Smooth muscle cell (in vitro differentiated cells): Measurements from ENCODE around the gene MYH16. TPM values are rescaled to one million over a fixed set of nuclear protein-coding genes. Genes with fewer than 3 reads are reported as not detected.

Experiments
- DNase-seq: peaks from one replicate; lab custom pipeline; 2025; ENCODE audit not compliant: unreplicated experiment; lab: John Stamatoyannopoulos, UW
- H2AFZ ChIP-seq: fragments of 200-600 bp; sonication (generic); 2 replicates; pipeline ENCODE4 v1.6.0; 2016; ENCODE audit warnings: antibody characterized with exemption, low read depth, mild to moderate bottlenecking
- H3F3A ChIP-seq: fragments of 200-600 bp; sonication (generic); 2 replicates; pipeline ENCODE4 v1.6.0; 2017; ENCODE audit warnings: antibody characterized with exemption, low read depth
- H3K27ac ChIP-seq: fragments of 200-600 bp; sonication (generic); 2 replicates; pipeline ENCODE4 v1.5.1; 2016; ENCODE audit warnings: low read depth, mild to moderate bottlenecking
- H3K27me3 ChIP-seq: fragments of 200-600 bp; sonication (generic); 2 replicates; pipeline ENCODE4 v1.6.1; 2016; ENCODE audit warnings: low read depth, mild to moderate bottlenecking
- H3K36me3 ChIP-seq: fragments of 200-600 bp; sonication (generic); 2 replicates; pipeline ENCODE4 v1.5.1; 2016; ENCODE audit warnings: low read depth
- H3K4me1 ChIP-seq: fragments of 200-600 bp; sonication (generic); 2 replicates; pipeline ENCODE4 v1.5.1; 2016; ENCODE audit warnings: low read depth
- H3K4me2 ChIP-seq: fragments of 200-600 bp; sonication (generic); 2 replicates; pipeline ENCODE4 v1.6.0; 2016; ENCODE audit warnings: mild to moderate bottlenecking
- H3K4me3 ChIP-seq: fragments of 200-600 bp; sonication (generic); 2 replicates; pipeline ENCODE4 v1.5.1; 2016; ENCODE audit warnings: mild to moderate bottlenecking
- H3K79me2 ChIP-seq: fragments of 200-600 bp; sonication (generic); 2 replicates; pipeline ENCODE4 v1.6.0; 2016; ENCODE audit warnings: low read depth, mild to moderate bottlenecking
- H3K9ac ChIP-seq: fragments of 200-600 bp; sonication (generic); 2 replicates; pipeline ENCODE4 v1.6.0; 2016; ENCODE audit warnings: low read depth
- H3K9me3 ChIP-seq: fragments of 200-600 bp; sonication (generic); replicated peaks from 2 replicates; pipeline ENCODE4 v1.5.1; 2016; ENCODE audit warnings: low read depth
- H4K20me1 ChIP-seq: fragments of 200-600 bp; sonication (generic); 2 replicates; pipeline ENCODE4 v1.6.0; 2016; ENCODE audit warnings: low read depth
- WGBS: methylation state at CpG from one replicate; pipeline ENCODE4 v1.1.7; 2016; ENCODE audit warnings: low lambda C conversion rate; 5-methylcytosine and 5-hydroxymethylcytosine counted together
- polyA plus RNA-seq: library from polyadenylated mRNA; unstranded; fragments of >200 nt; fragmentation: Nextera tagmentation; extraction: Ambion mirVana; gene quantifications from 2 replicates; pipeline ENCODE4 v1.2.1, GENCODE V29; 2016
- total RNA-seq: library from RNA; depleted of rRNA; stranded (reverse); fragments of >200 nt; gene quantifications from 2 replicates; pipeline ENCODE4 v1.2.3, GENCODE V29; 2014
- TF ChIP-seq, protein P1 (sequence below): fragments of 200-600 bp; sonication (generic); IDR thresholded peaks from 2 replicates; pipeline ENCODE4 v1.5.1; 2017; ENCODE audit warnings: borderline replicate concordance, mild to moderate bottlenecking, antibody characterized with exemption; ENCODE audit not compliant: insufficient read depth, poor library complexity, severe bottlenecking

Gene MYH16
- total and polyA plus RNA-seq, 2 experiments from 2014 or later: not detected

DNA sequence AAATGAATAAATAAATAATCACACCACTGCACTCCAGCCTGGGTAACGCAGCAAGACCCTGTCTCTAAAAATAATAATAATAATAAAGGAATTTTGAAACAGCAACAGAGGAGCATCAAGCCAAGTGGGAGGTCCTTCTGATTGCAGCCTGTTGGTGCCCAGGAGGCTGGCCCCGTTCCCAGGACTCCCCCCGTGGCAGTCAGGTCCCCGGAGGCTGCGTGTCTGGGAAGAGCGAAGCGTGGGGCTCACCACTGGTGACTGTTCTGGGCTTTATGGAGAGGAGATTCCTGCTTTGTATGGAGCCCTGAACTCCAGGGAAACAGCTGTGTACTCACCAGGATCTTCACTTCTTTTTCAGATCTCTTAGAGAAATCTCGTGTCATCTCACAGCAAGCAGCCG lies 19.3 kb upstream of the MYH16 start:
- Histone ChIP-seq H3K27ac (no peak overlapping the region), H3K36me3 (no peaks in the 10 kb centered on the region), H3K4me3 (no peak overlapping the region), H4K20me1 (no peaks in the 10 kb centered on the region), H3K27me3 (no peaks in the 10 kb centered on the region), H3K4me1 (no peaks in the 10 kb centered on the region), H3K4me2 (no peak overlapping the region), H3K79me2 (no peaks in the 10 kb centered on the region), H2AFZ (no peak overlapping the region), H3K9me3 (no peaks in the 10 kb centered on the region), H3K9ac (no peak overlapping the region), H3F3A (no peaks in the 10 kb centered on the region)
- 91% methylated on average over 9 of the region's 9 CpGs for WGBS
- TF ChIP-seq, protein P1, sequence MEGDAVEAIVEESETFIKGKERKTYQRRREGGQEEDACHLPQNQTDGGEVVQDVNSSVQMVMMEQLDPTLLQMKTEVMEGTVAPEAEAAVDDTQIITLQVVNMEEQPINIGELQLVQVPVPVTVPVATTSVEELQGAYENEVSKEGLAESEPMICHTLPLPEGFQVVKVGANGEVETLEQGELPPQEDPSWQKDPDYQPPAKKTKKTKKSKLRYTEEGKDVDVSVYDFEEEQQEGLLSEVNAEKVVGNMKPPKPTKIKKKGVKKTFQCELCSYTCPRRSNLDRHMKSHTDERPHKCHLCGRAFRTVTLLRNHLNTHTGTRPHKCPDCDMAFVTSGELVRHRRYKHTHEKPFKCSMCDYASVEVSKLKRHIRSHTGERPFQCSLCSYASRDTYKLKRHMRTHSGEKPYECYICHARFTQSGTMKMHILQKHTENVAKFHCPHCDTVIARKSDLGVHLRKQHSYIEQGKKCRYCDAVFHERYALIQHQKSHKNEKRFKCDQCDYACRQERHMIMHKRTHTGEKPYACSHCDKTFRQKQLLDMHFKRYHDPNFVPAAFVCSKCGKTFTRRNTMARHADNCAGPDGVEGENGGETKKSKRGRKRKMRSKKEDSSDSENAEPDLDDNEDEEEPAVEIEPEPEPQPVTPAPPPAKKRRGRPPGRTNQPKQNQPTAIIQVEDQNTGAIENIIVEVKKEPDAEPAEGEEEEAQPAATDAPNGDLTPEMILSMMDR: no peak
- DNase-seq: no peak

DNA sequence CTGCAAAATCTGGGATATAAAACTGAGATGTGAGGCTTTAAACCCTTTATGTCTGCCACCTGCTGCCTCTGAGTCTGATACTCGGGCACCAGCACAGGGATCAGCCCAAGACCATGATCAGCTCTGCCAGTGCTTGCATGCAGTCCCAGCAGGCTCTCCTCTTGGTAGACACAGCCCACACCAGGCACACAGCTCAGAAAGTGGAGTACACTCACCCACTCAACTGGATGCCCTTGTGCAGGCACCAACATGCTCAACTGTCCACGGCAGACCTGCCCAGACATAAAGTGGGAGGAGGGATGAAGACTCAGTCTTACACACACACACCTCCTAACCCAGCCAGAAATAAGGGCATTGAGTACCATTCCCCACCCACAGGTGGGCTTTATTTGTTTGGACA lies 18.2 kb upstream of the MYH16 start:
- Histone ChIP-seq H3F3A (no peaks in the 10 kb centered on the region), H3K9ac (no peak overlapping the region), H3K4me3 (no peak overlapping the region), H3K79me2 (no peaks in the 10 kb centered on the region), H3K36me3 (no peaks in the 10 kb centered on the region), H3K4me1 (no peaks in the 10 kb centered on the region), H2AFZ (no peak overlapping the region), H4K20me1 (no peaks in the 10 kb centered on the region), H3K4me2 (no peak overlapping the region), H3K9me3 (no peaks in the 10 kb centered on the region), H3K27ac (no peak overlapping the region), H3K27me3 (no peaks in the 10 kb centered on the region)
- WGBS: 81% methylated on average over 2 of the region's 2 CpGs
- DNase-seq: no peak
- TF ChIP-seq, protein P1: no peak

DNA sequence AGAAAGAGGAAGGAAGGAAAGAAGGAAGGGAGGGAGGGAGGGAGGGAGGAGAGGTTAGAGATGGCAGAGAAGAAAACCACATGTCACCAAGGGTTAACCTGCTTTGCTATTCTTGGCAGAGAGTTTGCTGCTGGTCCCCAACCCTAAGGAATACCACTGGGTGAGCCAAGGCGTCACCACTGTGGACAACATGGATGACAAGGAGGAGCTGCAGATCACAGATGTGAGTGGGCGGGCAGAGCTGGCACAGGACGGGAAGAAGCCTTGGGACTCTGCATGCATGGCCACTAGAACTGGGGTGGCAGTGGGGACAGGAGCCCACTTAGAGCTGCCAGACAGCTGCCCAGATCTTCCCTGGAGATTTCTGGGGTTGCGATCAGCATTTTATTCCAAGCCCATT lies 17.2 kb upstream of the MYH16 start:
- no peak overlapping the region for H2AFZ ChIP-seq
- no peak overlapping the region for H3K9ac ChIP-seq
- H3K9me3 ChIP-seq: no peaks in the 10 kb centered on the region
- H4K20me1 ChIP-seq: no peaks in the 10 kb centered on the region
- H3K4me3 ChIP-seq: no peak overlapping the region
- H3K27ac ChIP-seq: no peak overlapping the region
- no peak for DNase-seq
- H3K36me3 ChIP-seq: no peaks in the 10 kb centered on the region
- no peaks in the 10 kb centered on the region for H3K79me2 ChIP-seq
- H3F3A ChIP-seq: no peaks in the 10 kb centered on the region
- 77% methylated on average over 4 of the region's 4 CpGs for WGBS
- TF ChIP-seq, protein P1: no peak
- no peaks in the 10 kb centered on the region for H3K27me3 ChIP-seq
- H3K4me1 ChIP-seq: no peaks in the 10 kb centered on the region
- no peak overlapping the region for H3K4me2 ChIP-seq

DNA sequence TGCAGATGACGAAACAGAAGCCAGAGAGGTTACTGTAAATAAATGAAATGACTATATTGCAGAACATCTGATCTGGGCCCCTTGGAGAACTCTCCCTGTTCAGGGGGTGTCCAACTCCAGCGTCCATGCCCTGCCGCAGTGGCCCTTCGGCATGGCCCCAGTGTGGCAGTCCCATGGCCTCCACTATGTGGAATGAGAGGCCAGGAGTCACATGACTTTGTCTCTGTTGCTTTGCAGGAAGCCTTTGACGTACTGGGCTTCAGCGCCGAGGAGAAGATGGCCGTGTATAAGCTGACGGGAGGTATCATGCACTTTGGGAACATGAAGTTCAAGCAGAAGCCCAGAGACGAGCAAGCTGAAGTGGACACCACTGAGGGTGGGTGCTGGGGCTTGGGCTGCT lies 15.6 kb upstream of the MYH16 start:
- Histone ChIP-seq H3K4me1 (no peaks in the 10 kb centered on the region), H2AFZ (no peak overlapping the region), H3K4me3 (no peak overlapping the region), H3K27ac (no peak overlapping the region), H3F3A (no peaks in the 10 kb centered on the region), H3K4me2 (no peak overlapping the region), H3K36me3 (no peaks in the 10 kb centered on the region), H3K79me2 (no peaks in the 10 kb centered on the region), H3K9ac (no peak overlapping the region), H3K27me3 (no peaks in the 10 kb centered on the region), H4K20me1 (no peaks in the 10 kb centered on the region), H3K9me3 (no peaks in the 10 kb centered on the region)
- WGBS: 94% methylated on average over 10 of the region's 10 CpGs
- DNase-seq: no peak
- TF ChIP-seq, protein P1: no peak
